Uterus (tissue), 2 donors: ENCODE measurements around the gene TBC1D14.

Source experiments
- POLR2A ChIP-seq, 2 donors: fragments of 450-650 bp; IDR thresholded peaks; one replicate each; pipeline ENCODE4 v1.6.1; 2016; ENCODE audit warnings: antibody characterized with exemption in 2 of 2, mild to moderate bottlenecking in 1 of 2, moderate library complexity in 1 of 2
- TF ChIP-seq, protein P1 (sequence below), 4 experiments: fragments of 200-600 bp in 2 of 4; fragments of 450-650 bp in 2 of 4; sonication (generic) in 2 of 4; IDR thresholded peaks; one replicate each; pipeline ENCODE4 v1.5.1; 2016 to 2019; ENCODE audit warnings: antibody characterized with exemption in 4 of 4, mild to moderate bottlenecking in 2 of 4, moderate library complexity in 1 of 4

DNA sequence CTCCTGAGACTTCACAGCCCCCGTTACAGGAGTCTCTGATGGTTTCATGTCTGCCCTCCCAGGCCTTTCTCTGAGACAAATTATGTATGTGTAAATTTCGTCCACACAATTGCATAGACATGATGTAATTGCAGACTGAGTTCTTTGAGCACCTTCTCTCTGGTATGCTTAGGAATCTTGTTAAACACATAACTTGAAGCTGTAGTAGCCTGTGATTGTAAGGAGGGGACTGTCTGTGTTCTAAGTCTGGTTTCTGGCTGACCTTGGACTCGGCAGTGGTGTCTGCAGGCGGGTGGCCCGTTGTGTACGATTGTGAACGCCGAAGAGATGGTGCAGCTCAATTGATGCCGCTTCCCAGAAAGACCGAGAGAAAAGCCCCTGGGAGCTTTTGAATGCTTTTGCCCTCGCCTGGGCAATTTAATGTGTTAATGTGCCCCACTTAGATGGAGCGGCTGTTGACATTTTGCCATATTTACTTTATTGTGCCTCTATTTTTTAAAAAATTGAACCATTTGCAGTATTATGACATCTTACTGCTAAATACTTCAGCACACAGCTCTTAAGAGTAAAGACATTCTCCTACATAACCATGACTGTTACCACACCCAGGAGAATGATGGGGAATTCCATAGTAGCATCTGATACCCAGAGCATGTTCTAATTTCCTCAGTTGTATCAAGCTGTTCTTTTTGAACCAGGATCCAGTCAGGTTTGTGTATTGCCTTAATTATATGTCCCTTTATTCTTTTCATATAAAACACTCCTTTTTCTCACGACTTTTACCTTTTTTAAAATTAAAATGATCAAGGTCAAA, 75.2 kb downstream of the TBC1D14 start:
- no peak for TF ChIP-seq POLR2A (IDR thresholded peaks at IDR 0.05)
- TF ChIP-seq, protein P1, sequence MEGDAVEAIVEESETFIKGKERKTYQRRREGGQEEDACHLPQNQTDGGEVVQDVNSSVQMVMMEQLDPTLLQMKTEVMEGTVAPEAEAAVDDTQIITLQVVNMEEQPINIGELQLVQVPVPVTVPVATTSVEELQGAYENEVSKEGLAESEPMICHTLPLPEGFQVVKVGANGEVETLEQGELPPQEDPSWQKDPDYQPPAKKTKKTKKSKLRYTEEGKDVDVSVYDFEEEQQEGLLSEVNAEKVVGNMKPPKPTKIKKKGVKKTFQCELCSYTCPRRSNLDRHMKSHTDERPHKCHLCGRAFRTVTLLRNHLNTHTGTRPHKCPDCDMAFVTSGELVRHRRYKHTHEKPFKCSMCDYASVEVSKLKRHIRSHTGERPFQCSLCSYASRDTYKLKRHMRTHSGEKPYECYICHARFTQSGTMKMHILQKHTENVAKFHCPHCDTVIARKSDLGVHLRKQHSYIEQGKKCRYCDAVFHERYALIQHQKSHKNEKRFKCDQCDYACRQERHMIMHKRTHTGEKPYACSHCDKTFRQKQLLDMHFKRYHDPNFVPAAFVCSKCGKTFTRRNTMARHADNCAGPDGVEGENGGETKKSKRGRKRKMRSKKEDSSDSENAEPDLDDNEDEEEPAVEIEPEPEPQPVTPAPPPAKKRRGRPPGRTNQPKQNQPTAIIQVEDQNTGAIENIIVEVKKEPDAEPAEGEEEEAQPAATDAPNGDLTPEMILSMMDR (IDR thresholded peaks at IDR 0.05) = no peak
